GM23338 (cell line): Measurements from ENCODE around the gene GATA5. TPM values are rescaled to one million over a fixed set of nuclear protein-coding genes. Genes with fewer than 3 reads are reported as not detected.
A peak's percentile ranks its signal among the peaks of the same experiment; 100 is the strongest.

Source experiments
- ATAC-seq: fragments of 200-7000 bp; cut with Tn5 transposase; 3 replicates; pipeline ENCODE4 v1.9.1; 2020
- DNase-seq: peaks from one replicate; pipeline ENCODE4 v3.0.0-alpha.2; 2015; ENCODE audit warnings: low spot score
- H2AFZ ChIP-seq: fragments of 200-600 bp; sonication (generic); 2 replicates; pipeline ENCODE4 v1.8.0; 2016; ENCODE audit warnings: antibody characterized with exemption, mild to moderate bottlenecking, moderate library complexity
- H3F3A ChIP-seq: fragments of 200-600 bp; sonication (generic); replicated peaks from 2 replicates; pipeline ENCODE4 v1.8.0; 2017; ENCODE audit warnings: antibody characterized with exemption, mixed run types, low read depth
- H3K27ac ChIP-seq: fragments of 200-600 bp; sonication (generic); 2 replicates; pipeline ENCODE4 v1.6.1; 2016; ENCODE audit warnings: low read depth
- H3K27me3 ChIP-seq: fragments of 200-600 bp; sonication (generic); 2 replicates; pipeline ENCODE4 v1.8.0; 2016; ENCODE audit warnings: mild to moderate bottlenecking, mixed run types, moderate library complexity; ENCODE audit not compliant: insufficient read depth
- H3K36me3 ChIP-seq: fragments of 200-600 bp; sonication (generic); 2 replicates; pipeline ENCODE4 v1.8.0; 2016; ENCODE audit warnings: mild to moderate bottlenecking; ENCODE audit not compliant: insufficient read depth
- H3K4me1 ChIP-seq: fragments of 200-600 bp; sonication (generic); 2 replicates; pipeline ENCODE4 v1.8.0; 2016; ENCODE audit warnings: mild to moderate bottlenecking, moderate library complexity; ENCODE audit not compliant: insufficient read depth
- H3K4me2 ChIP-seq: fragments of 200-600 bp; sonication (generic); 2 replicates; pipeline ENCODE4 v1.7.1; 2017; ENCODE audit warnings: mixed run types
- H3K4me3 ChIP-seq: fragments of 200-600 bp; sonication (generic); 2 replicates; pipeline ENCODE4 v1.6.1; 2016; ENCODE audit warnings: mixed run types
- H3K79me2 ChIP-seq: fragments of 200-600 bp; sonication (generic); replicated peaks from 2 replicates; pipeline ENCODE4 v1.8.0; 2017; ENCODE audit warnings: mild to moderate bottlenecking; ENCODE audit not compliant: insufficient read depth
- H3K9me2 ChIP-seq: fragments of 200-600 bp; sonication (generic); 2 replicates; pipeline ENCODE4 v1.8.0; 2017; ENCODE audit not compliant: insufficient read depth
- H4K20me1 ChIP-seq: fragments of 200-600 bp; sonication (generic); replicated peaks from 2 replicates; pipeline ENCODE4 v1.8.0; 2017; ENCODE audit warnings: mild to moderate bottlenecking; ENCODE audit not compliant: insufficient read depth
- H3K27ac Mint-ChIP-seq: 2 replicates; pipeline ENCODE4 v1.8.0; 2020; ENCODE audit warnings: inconsistent platforms, mild to moderate bottlenecking, moderate library complexity, mixed read lengths
- H3K27me3 Mint-ChIP-seq: 3 replicates; pipeline ENCODE4 v1.8.0; 2022; ENCODE audit warnings: low read depth, mild to moderate bottlenecking, moderate library complexity, mixed read lengths, inconsistent platforms; ENCODE audit not compliant: insufficient read depth, poor library complexity
- H3K36me3 Mint-ChIP-seq: 3 replicates; pipeline ENCODE4 v1.8.0; 2021; ENCODE audit warnings: low read depth, mild to moderate bottlenecking, inconsistent platforms, moderate library complexity, mixed read lengths
- H3K4me1 Mint-ChIP-seq: 3 replicates; pipeline ENCODE4 v1.8.0; 2020; ENCODE audit warnings: mild to moderate bottlenecking, inconsistent platforms, mixed read lengths
- H3K4me3 Mint-ChIP-seq: 3 replicates; pipeline ENCODE4 v1.8.0; 2021; ENCODE audit warnings: moderate library complexity, mild to moderate bottlenecking, inconsistent platforms, mixed read lengths
- H3K9me3 Mint-ChIP-seq: 3 replicates; pipeline ENCODE4 v1.8.0; 2020; ENCODE audit warnings: moderate library complexity, mild to moderate bottlenecking, inconsistent platforms, mixed read lengths
- CREB1 ChIP-seq: fragments of 250-450 bp; sonication (Bioruptor Pico); IDR thresholded peaks from 2 replicates; pipeline ENCODE4 v1.5.0; 2020; ENCODE audit warnings: low read depth, mild to moderate bottlenecking, moderate library complexity
- ETS1 ChIP-seq: IDR thresholded peaks from 2 replicates; pipeline ENCODE4 v1.6.1; 2016; ENCODE audit warnings: antibody characterized with exemption
- EZH2 ChIP-seq: fragments of 200-600 bp; sonication (generic); IDR thresholded peaks from one replicate; pipeline ENCODE4 v1.8.0; 2017; ENCODE audit warnings: antibody characterized with exemption, mild to moderate bottlenecking, low read depth; ENCODE audit not compliant: unreplicated experiment
- NANOG ChIP-seq: IDR thresholded peaks from 2 replicates; pipeline ENCODE4 v1.6.1; 2016; ENCODE audit warnings: antibody characterized with exemption, borderline replicate concordance
- POLR2AphosphoS5 ChIP-seq: IDR thresholded peaks from 2 replicates; pipeline ENCODE4 v1.6.1; 2016; ENCODE audit warnings: antibody characterized with exemption, low read depth
- STAT1 ChIP-seq: IDR thresholded peaks from one replicate; pipeline ENCODE4 v1.6.1; 2016; ENCODE audit warnings: antibody characterized with exemption; ENCODE audit not compliant: unreplicated experiment
- ZNF114 ChIP-seq: fragments of 250-450 bp; sonication (Bioruptor Pico); IDR thresholded peaks from 2 replicates; pipeline ENCODE4 v1.5.0; 2020; ENCODE audit warnings: mild to moderate bottlenecking, moderate library complexity
- polyA plus RNA-seq: library from polyadenylated mRNA; unstranded; fragments of >200 nt; fragmentation: Nextera tagmentation; extraction: Ambion mirVana; gene quantifications from 2 replicates; pipeline ENCODE4 v1.2.1, GENCODE V29; 2016
- total RNA-seq: library from RNA; depleted of rRNA; stranded (reverse); fragments of >200 nt; shearing (Covaris generic); gene quantifications from 2 replicates; pipeline ENCODE4 v1.2.3, GENCODE V29; 2014
- TF ChIP-seq, protein P1 (sequence below), 2 experiments: fragments of 200-600 bp in 1 of 2; sonication (generic) in 1 of 2; conservative IDR thresholded peaks; 2 replicates each; pipeline versions ENCODE4 v1.5.1 to v1.6.1; 2016 to 2017; ENCODE audit warnings: antibody characterized with exemption in 2 of 2, low read depth in 2 of 2, mild to moderate bottlenecking in 2 of 2, moderate library complexity in 1 of 2

The GATA5 gene
- total and polyA plus RNA-seq, 2 experiments from 2014 or later, result 0.60 to 0.73 TPM

- no peak for TF ChIP-seq EZH2
- no peak for TF ChIP-seq ZNF114 (CRISPR knock-in tag)
- no peak for TF ChIP-seq CREB1 (CRISPR knock-in tag)
- TF ChIP-seq, protein P1, sequence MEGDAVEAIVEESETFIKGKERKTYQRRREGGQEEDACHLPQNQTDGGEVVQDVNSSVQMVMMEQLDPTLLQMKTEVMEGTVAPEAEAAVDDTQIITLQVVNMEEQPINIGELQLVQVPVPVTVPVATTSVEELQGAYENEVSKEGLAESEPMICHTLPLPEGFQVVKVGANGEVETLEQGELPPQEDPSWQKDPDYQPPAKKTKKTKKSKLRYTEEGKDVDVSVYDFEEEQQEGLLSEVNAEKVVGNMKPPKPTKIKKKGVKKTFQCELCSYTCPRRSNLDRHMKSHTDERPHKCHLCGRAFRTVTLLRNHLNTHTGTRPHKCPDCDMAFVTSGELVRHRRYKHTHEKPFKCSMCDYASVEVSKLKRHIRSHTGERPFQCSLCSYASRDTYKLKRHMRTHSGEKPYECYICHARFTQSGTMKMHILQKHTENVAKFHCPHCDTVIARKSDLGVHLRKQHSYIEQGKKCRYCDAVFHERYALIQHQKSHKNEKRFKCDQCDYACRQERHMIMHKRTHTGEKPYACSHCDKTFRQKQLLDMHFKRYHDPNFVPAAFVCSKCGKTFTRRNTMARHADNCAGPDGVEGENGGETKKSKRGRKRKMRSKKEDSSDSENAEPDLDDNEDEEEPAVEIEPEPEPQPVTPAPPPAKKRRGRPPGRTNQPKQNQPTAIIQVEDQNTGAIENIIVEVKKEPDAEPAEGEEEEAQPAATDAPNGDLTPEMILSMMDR (conservative IDR thresholded peaks at IDR 0.05; ENCODE audit: low read depth in 2 of 2), result no peak
- TF ChIP-seq STAT1, result no peak
- no peak for TF ChIP-seq POLR2AphosphoS5
- no peak for TF ChIP-seq ETS1
Measured at GRCh38 chr20:62501801-62502495, 26.2 kb upstream of the GATA5 start (continued).

GRCh38 chr20:62500237-62500864, 24.6 kb upstream of the GATA5 start:
- H3K4me3 ChIP-seq, result no peak overlapping the region
- TF ChIP-seq NANOG (no peak), CREB1 (CRISPR knock-in tag) (0 out of 2 replicates have a peak, but pooled peaks have one; percentile 16)
- TF ChIP-seq, protein P1 (conservative IDR thresholded peaks at IDR 0.05; ENCODE audit: low read depth in 2 of 2), result peak; percentile 74 to 93
- no peaks in the 10 kb centered on the region for H3K9me2 ChIP-seq
- no peaks in the 10 kb centered on the region for H4K20me1 ChIP-seq
- no peak overlapping the region for H3K27ac Mint-ChIP-seq
- no peak overlapping the region for H3K4me2 ChIP-seq
- peaks cover 5% of the 10 kb centered on the region; the same call in 1 of the 2 replicates for H3F3A ChIP-seq
- no peaks in the 10 kb centered on the region for H3K79me2 ChIP-seq
- peaks cover 5% of the 10 kb centered on the region; the same call in 1 of the 2 replicates for H3K4me1 ChIP-seq
- H3K9me3 Mint-ChIP-seq, result peaks cover 3% of the 10 kb centered on the region; the same call in 2 of the 3 replicates
- peak overlapping the region; percentile 93; the same call in 1 of the 2 replicates for H2AFZ ChIP-seq
- no peaks in the 10 kb centered on the region for H3K27me3 ChIP-seq
- ATAC-seq (peak; percentile 65), DNase-seq (peak; percentile 84)
- no peak overlapping the region; the same call in 2 of the 3 replicates for H3K4me3 Mint-ChIP-seq
- H3K36me3 Mint-ChIP-seq, result no peaks in the 10 kb centered on the region; the same call in 2 of the 3 replicates
- peaks cover 4% of the 10 kb centered on the region; the same call in 2 of the 3 replicates for H3K4me1 Mint-ChIP-seq
- no peaks in the 10 kb centered on the region for H3K36me3 ChIP-seq
- no peak overlapping the region for H3K27ac ChIP-seq
- H3K27me3 Mint-ChIP-seq, result peaks cover 22% of the 10 kb centered on the region
